Left lung (tissue), 10 donors: ENCODE measurements around the gene SLC9A9. TPM values are rescaled to one million over a fixed set of nuclear protein-coding genes. Genes with fewer than 3 reads are reported as not detected.
"Not testable (repeated sequence)": the region's sequence is repeated elsewhere in the genome, so short reads cannot be mapped to it uniquely, and the experiment has no call there.

Experiments
- ATAC-seq: fragments of 200-7000 bp; cut with Tn5 transposase; one replicate; pipeline ENCODE4 v1.9.1; 2020; ENCODE audit warnings: moderate library complexity
- DNase-seq, 4 donors: peaks; one replicate each; pipeline ENCODE4 v3.0.0-alpha.2; 2013 to 2020
- H3K27ac ChIP-seq, 2 donors: fragments of 200-600 bp; sonication (generic) in 1 of 2; one replicate each; pipeline versions ENCODE4 v1.5.0 to v1.8.0; 2020 to 2021
- H3K27me3 ChIP-seq, 2 donors: fragments of 200-600 bp; sonication (generic) in 1 of 2; one replicate each; pipeline versions ENCODE4 v1.5.0 to v1.8.0; 2020 to 2021
- H3K36me3 ChIP-seq, 2 donors: fragments of 200-600 bp; sonication (generic) in 1 of 2; one replicate each; pipeline versions ENCODE4 v1.5.0 to v1.8.0; 2020 to 2021
- H3K4me1 ChIP-seq, 2 donors: fragments of 200-600 bp; one replicate each; pipeline ENCODE4 v1.8.0; 2021
- H3K4me3 ChIP-seq, 2 donors: fragments of 200-600 bp; sonication (generic) in 1 of 2; one replicate each; pipeline versions ENCODE4 v1.5.0 to v1.8.0; 2020 to 2021; ENCODE audit warnings: mild to moderate bottlenecking in 1 of 2
- H3K9me3 ChIP-seq, 2 donors: fragments of 200-600 bp; sonication (generic) in 1 of 2; one replicate each; pipeline versions ENCODE4 v1.5.0 to v1.8.0; 2020 to 2021
- intact Hi-C, 2 donors: fragments of 100-400 bp; cut with DNase I; formaldehyde crosslinking; loops; one replicate each; pipeline versions ENCODE4 v1.11.2 to v1.14.2; 2022
- polyA plus RNA-seq, 6 donors: library from polyadenylated mRNA; unstranded; fragments of 120-200 nt; gene quantifications; one replicate each; pipeline ENCODE4 v1.2.1, GENCODE V29; 2013; ENCODE audit not compliant: insufficient read length in 6 of 6
- total RNA-seq, 2 donors: library from RNA; stranded (reverse); fragmentation: NEBNext Ultra II Directional; extraction: Animal tissue kit (Norgen Biotek cat#: 25700); gene quantifications; one replicate each; pipeline ENCODE4 v1.2.1, GENCODE V29; 2021
- TF ChIP-seq, protein P1 (sequence below), 2 donors: fragments of 200-600 bp; sonication (generic) in 1 of 2; IDR thresholded peaks; one replicate each; pipeline versions ENCODE4 v1.5.0 to v1.8.0; 2021; ENCODE audit warnings: antibody characterized with exemption in 2 of 2
- donor health status: DM: no; HTN: yes; CAD: no.
- donor health status: DM: no; HTN: no; CAD: no.

Gene SLC9A9
- total and polyA plus RNA-seq, 8 donors = 13.9 to 19.6 (median 16.8) TPM

DNA sequence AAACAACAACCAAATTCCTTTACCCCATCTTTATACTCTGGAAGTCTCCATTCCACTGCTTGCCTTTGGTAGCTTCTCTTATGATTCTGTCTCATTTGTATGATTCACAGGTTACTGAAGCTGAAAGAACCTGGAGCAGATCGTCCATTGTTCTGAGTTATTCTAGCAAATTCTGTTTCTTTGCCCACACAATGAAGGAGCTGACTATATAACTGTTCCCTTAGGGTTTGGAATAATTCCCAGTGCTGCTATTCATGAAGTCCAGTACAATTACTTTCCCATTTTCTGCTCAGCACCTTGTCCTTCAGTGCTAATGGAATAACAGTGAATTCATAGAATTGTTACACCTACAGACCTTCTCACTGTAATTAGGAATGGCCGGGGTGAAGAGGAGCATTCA is 560.9 kb downstream of the SLC9A9 start:
- intact Hi-C loops = no loop called here
- ATAC-seq (no peak), DNase-seq (no peak)
- Histone ChIP-seq H3K4me1 (no peaks in the 10 kb centered on the region), H3K27me3 (no peaks in the 10 kb centered on the region), H3K9me3 (no peaks in the 10 kb centered on the region), H3K36me3 (no peaks in the 10 kb centered on the region), H3K27ac (no peak overlapping the region), H3K4me3 (no peak overlapping the region)
- TF ChIP-seq, protein P1, sequence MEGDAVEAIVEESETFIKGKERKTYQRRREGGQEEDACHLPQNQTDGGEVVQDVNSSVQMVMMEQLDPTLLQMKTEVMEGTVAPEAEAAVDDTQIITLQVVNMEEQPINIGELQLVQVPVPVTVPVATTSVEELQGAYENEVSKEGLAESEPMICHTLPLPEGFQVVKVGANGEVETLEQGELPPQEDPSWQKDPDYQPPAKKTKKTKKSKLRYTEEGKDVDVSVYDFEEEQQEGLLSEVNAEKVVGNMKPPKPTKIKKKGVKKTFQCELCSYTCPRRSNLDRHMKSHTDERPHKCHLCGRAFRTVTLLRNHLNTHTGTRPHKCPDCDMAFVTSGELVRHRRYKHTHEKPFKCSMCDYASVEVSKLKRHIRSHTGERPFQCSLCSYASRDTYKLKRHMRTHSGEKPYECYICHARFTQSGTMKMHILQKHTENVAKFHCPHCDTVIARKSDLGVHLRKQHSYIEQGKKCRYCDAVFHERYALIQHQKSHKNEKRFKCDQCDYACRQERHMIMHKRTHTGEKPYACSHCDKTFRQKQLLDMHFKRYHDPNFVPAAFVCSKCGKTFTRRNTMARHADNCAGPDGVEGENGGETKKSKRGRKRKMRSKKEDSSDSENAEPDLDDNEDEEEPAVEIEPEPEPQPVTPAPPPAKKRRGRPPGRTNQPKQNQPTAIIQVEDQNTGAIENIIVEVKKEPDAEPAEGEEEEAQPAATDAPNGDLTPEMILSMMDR (IDR thresholded peaks at IDR 0.05) = no peak

GRCh38 chr3:143286392-143287010 is 561.8 kb downstream of the SLC9A9 start:
- Histone ChIP-seq H3K36me3 (no peaks in the 10 kb centered on the region), H3K27ac (no peak overlapping the region), H3K4me3 (no peak overlapping the region), H3K9me3 (no peaks in the 10 kb centered on the region), H3K27me3 (no peaks in the 10 kb centered on the region), H3K4me1 (no peaks in the 10 kb centered on the region)
- no peak for DNase-seq
- no peak for ATAC-seq
- intact Hi-C loops = no loop called here
- TF ChIP-seq, protein P1 (IDR thresholded peaks at IDR 0.05) = no peak

DNA sequence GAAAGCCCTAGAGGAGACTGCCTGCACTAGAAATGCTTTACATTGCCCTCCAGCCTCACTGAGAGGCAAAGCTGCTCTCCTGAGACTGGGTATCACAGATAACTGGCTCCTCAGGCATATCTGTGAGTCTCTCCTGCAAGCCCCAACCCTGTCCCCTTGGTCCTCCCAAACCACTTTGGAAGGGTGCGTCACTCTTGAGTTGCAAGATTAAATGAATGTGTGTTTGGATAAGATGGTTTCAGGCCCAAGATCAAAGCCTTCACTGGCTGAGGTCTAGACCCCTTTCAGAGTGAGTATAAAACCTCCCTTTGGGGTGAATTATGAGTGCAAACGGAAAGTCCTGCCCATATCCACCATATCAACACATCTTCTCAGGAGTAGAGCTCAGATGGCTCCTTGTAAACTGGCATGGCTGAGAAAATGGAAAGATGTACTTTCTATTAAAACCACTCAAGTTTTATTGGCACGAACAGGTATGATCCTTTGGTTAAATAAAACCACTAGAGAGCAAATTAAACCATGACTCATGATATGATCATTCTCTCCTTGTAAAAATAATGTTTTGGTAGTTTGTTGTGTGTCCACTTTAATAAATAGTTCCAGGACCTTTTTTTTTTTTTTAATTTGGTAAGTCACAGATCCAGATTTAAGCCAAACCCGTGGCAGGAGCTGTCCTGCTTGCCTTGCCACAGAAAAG is 564.7 kb downstream of the SLC9A9 start:
- Histone ChIP-seq H3K4me1 (no peaks in the 10 kb centered on the region), H3K4me3 (no peak overlapping the region), H3K36me3 (no peaks in the 10 kb centered on the region), H3K27me3 (no peaks in the 10 kb centered on the region), H3K27ac (no peak overlapping the region), H3K9me3 (no peaks in the 10 kb centered on the region)
- intact Hi-C loops = no loop called here
- no peak for DNase-seq
- TF ChIP-seq, protein P1 (IDR thresholded peaks at IDR 0.05) = no peak
- ATAC-seq = peak; percentile 19

DNA sequence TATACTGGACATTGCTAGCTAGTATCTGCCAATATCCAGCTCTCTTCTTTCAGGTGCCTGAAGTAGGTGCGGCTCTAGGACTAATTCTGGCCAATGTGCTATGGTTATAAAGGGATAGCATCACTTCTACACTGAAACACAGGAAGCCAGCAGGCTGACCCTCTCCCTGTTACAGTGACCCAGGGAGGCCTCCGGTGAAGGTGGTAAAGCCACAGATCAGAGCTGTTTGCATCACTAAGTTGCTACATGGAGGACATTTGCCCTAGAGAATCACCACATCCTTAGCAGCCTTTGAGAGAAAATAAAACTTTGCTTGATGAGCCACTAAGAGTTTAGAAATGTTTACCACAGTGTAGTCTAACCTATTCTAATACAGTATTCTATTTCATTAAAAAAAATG is 567.3 kb downstream of the SLC9A9 start:
- no peaks in the 10 kb centered on the region for H3K27me3 ChIP-seq
- intact Hi-C loops = no loop called here
- ATAC-seq = no peak

GRCh38 chr3:143279567-143279966 is 568.7 kb downstream of the SLC9A9 start:
- intact Hi-C loops, H3K9me3 ChIP-seq, DNase-seq, H3K4me1 ChIP-seq, H3K27me3 ChIP-seq, H3K4me3 ChIP-seq, H3K27ac ChIP-seq, ATAC-seq, H3K36me3 ChIP-seq: not testable (repeated sequence)

More for the DNA sequence above, 567.3 kb downstream of the SLC9A9 start:
- Histone ChIP-seq H3K36me3 (no peaks in the 10 kb centered on the region), H3K9me3 (no peaks in the 10 kb centered on the region), H3K4me3 (no peak overlapping the region), H3K4me1 (no peaks in the 10 kb centered on the region), H3K27ac (no peak overlapping the region)
- TF ChIP-seq, protein P1 (IDR thresholded peaks at IDR 0.05) = no peak
- DNase-seq = no peak
